ENCODE measurements around the gene COMMD10. TPM values are rescaled to one million over a fixed set of nuclear protein-coding genes. Genes with fewer than 3 reads are reported as not detected.

The COMMD10 gene
- total RNA-seq, 1 donor from 2014 or later: 31.6 TPM

- no peaks in the 10 kb centered on the region for H3K27me3 Mint-ChIP-seq
- no peak overlapping the region for H3K27ac Mint-ChIP-seq
- H3K4me3 Mint-ChIP-seq (ENCODE audit: low read depth): no peak overlapping the region
- no peaks in the 10 kb centered on the region for H3K4me1 Mint-ChIP-seq (ENCODE audit: low read depth)
- TF ChIP-seq, protein P1, sequence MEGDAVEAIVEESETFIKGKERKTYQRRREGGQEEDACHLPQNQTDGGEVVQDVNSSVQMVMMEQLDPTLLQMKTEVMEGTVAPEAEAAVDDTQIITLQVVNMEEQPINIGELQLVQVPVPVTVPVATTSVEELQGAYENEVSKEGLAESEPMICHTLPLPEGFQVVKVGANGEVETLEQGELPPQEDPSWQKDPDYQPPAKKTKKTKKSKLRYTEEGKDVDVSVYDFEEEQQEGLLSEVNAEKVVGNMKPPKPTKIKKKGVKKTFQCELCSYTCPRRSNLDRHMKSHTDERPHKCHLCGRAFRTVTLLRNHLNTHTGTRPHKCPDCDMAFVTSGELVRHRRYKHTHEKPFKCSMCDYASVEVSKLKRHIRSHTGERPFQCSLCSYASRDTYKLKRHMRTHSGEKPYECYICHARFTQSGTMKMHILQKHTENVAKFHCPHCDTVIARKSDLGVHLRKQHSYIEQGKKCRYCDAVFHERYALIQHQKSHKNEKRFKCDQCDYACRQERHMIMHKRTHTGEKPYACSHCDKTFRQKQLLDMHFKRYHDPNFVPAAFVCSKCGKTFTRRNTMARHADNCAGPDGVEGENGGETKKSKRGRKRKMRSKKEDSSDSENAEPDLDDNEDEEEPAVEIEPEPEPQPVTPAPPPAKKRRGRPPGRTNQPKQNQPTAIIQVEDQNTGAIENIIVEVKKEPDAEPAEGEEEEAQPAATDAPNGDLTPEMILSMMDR (IDR thresholded peaks at IDR 0.05; ENCODE audit: unreplicated experiment): no peak
- peaks cover 4% of the 10 kb centered on the region for H3K36me3 Mint-ChIP-seq (ENCODE audit: insufficient read depth)
- no peak for DNase-seq (ENCODE audit: low spot score, unreplicated experiment)
- peaks cover 10% of the 10 kb centered on the region for H3K9me3 Mint-ChIP-seq (ENCODE audit: low read depth)
These were observed 91.3 kb downstream of the COMMD10 start for GRCh38 chr5:116176121-116176520.

DNA sequence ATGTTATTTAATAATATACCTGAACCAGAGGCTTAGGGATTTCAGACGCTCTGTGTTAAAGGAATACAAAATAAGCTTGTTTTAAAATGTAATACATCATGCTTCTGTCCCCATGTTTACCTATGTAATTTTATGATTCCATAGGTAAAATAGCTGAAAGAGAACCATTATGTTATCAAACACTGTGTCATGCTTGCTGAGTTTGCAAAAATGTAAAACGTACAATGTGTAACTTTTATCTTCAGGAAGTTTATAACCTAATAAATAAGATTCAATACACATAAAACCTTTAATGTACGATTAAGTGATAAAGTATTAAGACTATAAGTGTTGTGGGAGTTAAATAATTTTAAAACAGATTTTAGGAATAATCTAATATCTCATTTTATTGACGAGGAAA lies 94.1 kb downstream of the COMMD10 start:
- Mint-ChIP-seq H3K4me1 (ENCODE audit: low read depth) (no peaks in the 10 kb centered on the region), H3K4me3 (ENCODE audit: low read depth) (no peak overlapping the region), H3K27me3 (no peaks in the 10 kb centered on the region), H3K27ac (no peak overlapping the region), H3K36me3 (ENCODE audit: insufficient read depth) (peaks cover 3% of the 10 kb centered on the region), H3K9me3 (ENCODE audit: low read depth) (peaks cover 4% of the 10 kb centered on the region)
- TF ChIP-seq, protein P1 (IDR thresholded peaks at IDR 0.05; ENCODE audit: unreplicated experiment): no peak
- DNase-seq (ENCODE audit: low spot score, unreplicated experiment): no peak

DNA sequence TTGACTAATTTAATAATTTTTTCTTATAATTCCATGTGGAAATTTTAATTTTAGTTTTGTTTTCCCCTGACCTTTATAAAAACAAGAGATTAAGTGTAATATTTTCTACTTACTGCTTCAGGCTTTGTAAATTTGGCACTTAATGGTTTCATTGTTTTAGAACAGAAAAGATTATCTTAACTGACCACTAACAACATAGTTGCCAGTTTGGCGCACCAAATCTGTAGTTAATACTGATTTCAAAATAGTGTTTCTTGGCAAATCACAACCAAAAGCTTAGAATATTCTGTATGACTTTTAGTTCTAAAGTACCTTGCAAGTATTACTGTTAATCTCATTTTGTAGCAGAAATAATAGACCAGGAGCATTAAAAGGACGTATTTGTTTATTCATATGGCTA lies 124.3 kb downstream of the COMMD10 start:
- Mint-ChIP-seq H3K4me3 (ENCODE audit: low read depth) (no peak overlapping the region), H3K4me1 (ENCODE audit: low read depth) (no peaks in the 10 kb centered on the region), H3K27ac (no peak overlapping the region), H3K9me3 (ENCODE audit: low read depth) (no peaks in the 10 kb centered on the region), H3K27me3 (no peaks in the 10 kb centered on the region), H3K36me3 (ENCODE audit: insufficient read depth) (no peaks in the 10 kb centered on the region)
- no peak for DNase-seq (ENCODE audit: low spot score, unreplicated experiment)
- TF ChIP-seq, protein P1 (IDR thresholded peaks at IDR 0.05; ENCODE audit: unreplicated experiment): no peak

DNA sequence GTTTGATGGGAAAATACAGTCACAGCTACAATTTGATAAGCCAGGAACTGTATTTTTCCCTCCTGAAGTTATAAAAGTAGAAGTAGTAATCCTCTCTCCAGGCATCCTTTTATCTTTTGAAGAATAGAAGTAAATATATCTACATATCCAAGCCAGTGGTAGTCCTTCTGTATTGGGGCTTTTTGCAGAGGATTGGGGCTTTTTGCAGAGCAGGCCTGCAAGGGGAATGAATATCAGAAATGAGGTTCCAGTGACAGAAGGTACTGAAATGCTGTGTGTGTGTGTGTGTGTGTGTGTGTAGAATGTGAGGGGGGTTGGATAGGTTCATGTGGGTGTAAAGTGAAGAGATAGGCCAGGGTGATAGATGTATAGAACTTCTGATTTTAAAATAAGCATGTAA lies 127.4 kb downstream of the COMMD10 start:
- no peak for DNase-seq (ENCODE audit: low spot score, unreplicated experiment)
- TF ChIP-seq, protein P1 (IDR thresholded peaks at IDR 0.05; ENCODE audit: unreplicated experiment): no peak
- Mint-ChIP-seq H3K4me3 (ENCODE audit: low read depth) (no peak overlapping the region), H3K27me3 (no peaks in the 10 kb centered on the region), H3K36me3 (ENCODE audit: insufficient read depth) (no peaks in the 10 kb centered on the region), H3K9me3 (ENCODE audit: low read depth) (no peaks in the 10 kb centered on the region), H3K4me1 (ENCODE audit: low read depth) (no peaks in the 10 kb centered on the region), H3K27ac (no peak overlapping the region)

DNA sequence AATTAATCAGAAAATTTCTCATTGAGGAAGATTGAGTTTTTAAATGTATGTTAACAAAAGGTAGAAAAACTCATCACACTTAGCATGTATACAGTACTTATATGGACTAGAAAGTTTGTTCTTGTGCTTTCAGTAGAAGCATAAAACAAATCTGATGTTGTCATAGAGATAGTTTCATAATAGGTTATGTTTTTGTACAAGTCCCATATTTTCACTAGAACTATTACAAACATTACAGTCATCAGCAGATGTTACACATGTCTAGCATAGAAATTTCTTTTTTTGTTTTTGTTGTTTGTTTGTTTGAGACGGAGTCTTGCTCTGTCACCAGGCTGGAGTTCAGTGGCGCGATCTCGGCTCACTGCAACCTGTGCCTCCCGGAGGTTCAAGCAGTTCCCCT lies 131.4 kb downstream of the COMMD10 start:
- Mint-ChIP-seq H3K27ac (no peak overlapping the region), H3K27me3 (no peaks in the 10 kb centered on the region), H3K9me3 (ENCODE audit: low read depth) (no peaks in the 10 kb centered on the region), H3K36me3 (ENCODE audit: insufficient read depth) (no peaks in the 10 kb centered on the region), H3K4me3 (ENCODE audit: low read depth) (no peak overlapping the region), H3K4me1 (ENCODE audit: low read depth) (no peaks in the 10 kb centered on the region)
- no peak for DNase-seq (ENCODE audit: low spot score, unreplicated experiment)
- TF ChIP-seq, protein P1 (IDR thresholded peaks at IDR 0.05; ENCODE audit: unreplicated experiment): no peak
